Measurements from ENCODE around the gene WWOX.
A peak's percentile ranks its signal among the peaks of the same experiment; 100 is the strongest.

The WWOX gene

GRCh38 chr16:78179666-78180065 is 80.2 kb downstream of the WWOX start:
- DNase-seq (ENCODE audit: low read depth), result no peak
- no peak overlapping the region for H3K9ac ChIP-seq (ENCODE audit: low read length)
- no peak overlapping the region for H3K4me3 ChIP-seq (ENCODE audit: low read length)
- peaks cover 4% of the 10 kb centered on the region for H3K4me1 ChIP-seq (ENCODE audit: control insufficient read depth, insufficient read depth, low read length)
- H3K9me3 ChIP-seq (ENCODE audit: control insufficient read depth, low read length), result peaks cover 7% of the 10 kb centered on the region
- no peaks in the 10 kb centered on the region for H3K27me3 ChIP-seq (replicated peaks; ENCODE audit: control insufficient read depth, insufficient read depth, low read length)
- no peaks in the 10 kb centered on the region for H3K36me3 ChIP-seq (ENCODE audit: control insufficient read depth, insufficient read depth, low read length, severe bottlenecking)

GRCh38 chr16:78180349-78180748 is 80.9 kb downstream of the WWOX start:
- H3K4me3 ChIP-seq (ENCODE audit: low read length), result no peak overlapping the region
- H3K36me3 ChIP-seq (ENCODE audit: control insufficient read depth, insufficient read depth, low read length, severe bottlenecking), result no peaks in the 10 kb centered on the region
- no peak for DNase-seq (ENCODE audit: low read depth)
- peaks cover 4% of the 10 kb centered on the region for H3K4me1 ChIP-seq (ENCODE audit: control insufficient read depth, insufficient read depth, low read length)
- no peaks in the 10 kb centered on the region for H3K27me3 ChIP-seq (replicated peaks; ENCODE audit: control insufficient read depth, insufficient read depth, low read length)
- peaks cover 6% of the 10 kb centered on the region for H3K9me3 ChIP-seq (ENCODE audit: control insufficient read depth, low read length)
- H3K9ac ChIP-seq (ENCODE audit: low read length), result no peak overlapping the region

GRCh38 chr16:78183437-78184237 is 84.2 kb downstream of the WWOX start:
- H3K9me3 ChIP-seq (ENCODE audit: control insufficient read depth, low read length), result no peaks in the 10 kb centered on the region
- H3K9ac ChIP-seq (ENCODE audit: low read length), result no peak overlapping the region
- peak overlapping the region; percentile 63 for H3K4me3 ChIP-seq (ENCODE audit: low read length)
- peaks cover 4% of the 10 kb centered on the region for H3K4me1 ChIP-seq (ENCODE audit: control insufficient read depth, insufficient read depth, low read length)
- H3K36me3 ChIP-seq (ENCODE audit: control insufficient read depth, insufficient read depth, low read length, severe bottlenecking), result no peaks in the 10 kb centered on the region
- no peaks in the 10 kb centered on the region for H3K27me3 ChIP-seq (replicated peaks; ENCODE audit: control insufficient read depth, insufficient read depth, low read length)
- peak; percentile 13 for DNase-seq (ENCODE audit: low read depth)

- Histone ChIP-seq H3K4me3 (ENCODE audit: low read length) (peak overlapping the region; percentile 63), H3K9me3 (ENCODE audit: control insufficient read depth, low read length) (no peaks in the 10 kb centered on the region), H3K9ac (ENCODE audit: low read length) (no peak overlapping the region), H3K4me1 (ENCODE audit: control insufficient read depth, insufficient read depth, low read length) (peaks cover 4% of the 10 kb centered on the region), H3K27me3 (replicated peaks; ENCODE audit: control insufficient read depth, insufficient read depth, low read length) (no peaks in the 10 kb centered on the region), H3K36me3 (ENCODE audit: control insufficient read depth, insufficient read depth, low read length, severe bottlenecking) (no peaks in the 10 kb centered on the region)
- peak; percentile 69 for DNase-seq (ENCODE audit: low read depth)
These were observed 85.1 kb downstream of the WWOX start for GRCh38 chr16:78184238-78185183.

- no peak for DNase-seq (ENCODE audit: low read depth)
- Histone ChIP-seq H3K9ac (ENCODE audit: low read length) (no peak overlapping the region), H3K4me3 (ENCODE audit: low read length) (no peak overlapping the region), H3K27me3 (replicated peaks; ENCODE audit: control insufficient read depth, insufficient read depth, low read length) (no peaks in the 10 kb centered on the region), H3K36me3 (ENCODE audit: control insufficient read depth, insufficient read depth, low read length, severe bottlenecking) (no peaks in the 10 kb centered on the region), H3K9me3 (ENCODE audit: control insufficient read depth, low read length) (no peaks in the 10 kb centered on the region), H3K4me1 (ENCODE audit: control insufficient read depth, insufficient read depth, low read length) (peaks cover 4% of the 10 kb centered on the region)
These were observed 89.7 kb downstream of the WWOX start for GRCh38 chr16:78189121-78189520.

GRCh38 chr16:78192734-78193488 is 93.5 kb downstream of the WWOX start:
- H3K4me1 ChIP-seq (ENCODE audit: control insufficient read depth, insufficient read depth, low read length), result no peaks in the 10 kb centered on the region
- H3K9ac ChIP-seq (ENCODE audit: low read length), result no peak overlapping the region
- H3K9me3 ChIP-seq (ENCODE audit: control insufficient read depth, low read length), result no peaks in the 10 kb centered on the region
- H3K4me3 ChIP-seq (ENCODE audit: low read length), result no peak overlapping the region
- H3K27me3 ChIP-seq (replicated peaks; ENCODE audit: control insufficient read depth, insufficient read depth, low read length), result no peaks in the 10 kb centered on the region
- H3K36me3 ChIP-seq (ENCODE audit: control insufficient read depth, insufficient read depth, low read length, severe bottlenecking), result no peaks in the 10 kb centered on the region
- no peak for DNase-seq (ENCODE audit: low read depth)

- Histone ChIP-seq H3K4me1 (ENCODE audit: control insufficient read depth, insufficient read depth, low read length) (no peaks in the 10 kb centered on the region), H3K9ac (ENCODE audit: low read length) (no peak overlapping the region), H3K9me3 (ENCODE audit: control insufficient read depth, low read length) (no peaks in the 10 kb centered on the region), H3K4me3 (ENCODE audit: low read length) (no peak overlapping the region), H3K36me3 (ENCODE audit: control insufficient read depth, insufficient read depth, low read length, severe bottlenecking) (no peaks in the 10 kb centered on the region), H3K27me3 (replicated peaks; ENCODE audit: control insufficient read depth, insufficient read depth, low read length) (no peaks in the 10 kb centered on the region)
- no peak for DNase-seq (ENCODE audit: low read depth)
These were observed 95.5 kb downstream of the WWOX start for GRCh38 chr16:78194948-78195347.

- Histone ChIP-seq H3K4me3 (ENCODE audit: low read length) (no peak overlapping the region), H3K9ac (ENCODE audit: low read length) (no peak overlapping the region), H3K36me3 (ENCODE audit: control insufficient read depth, insufficient read depth, low read length, severe bottlenecking) (no peaks in the 10 kb centered on the region), H3K27me3 (replicated peaks; ENCODE audit: control insufficient read depth, insufficient read depth, low read length) (no peaks in the 10 kb centered on the region), H3K9me3 (ENCODE audit: control insufficient read depth, low read length) (no peaks in the 10 kb centered on the region), H3K4me1 (ENCODE audit: control insufficient read depth, insufficient read depth, low read length) (no peaks in the 10 kb centered on the region)
- DNase-seq (ENCODE audit: low read depth), result no peak
These were observed 96.3 kb downstream of the WWOX start for GRCh38 chr16:78195797-78196196.

- H3K9ac ChIP-seq (ENCODE audit: low read length), result no peak overlapping the region
- H3K4me1 ChIP-seq (ENCODE audit: control insufficient read depth, insufficient read depth, low read length), result no peaks in the 10 kb centered on the region
- no peak overlapping the region for H3K4me3 ChIP-seq (ENCODE audit: low read length)
- no peaks in the 10 kb centered on the region for H3K27me3 ChIP-seq (replicated peaks; ENCODE audit: control insufficient read depth, insufficient read depth, low read length)
- no peaks in the 10 kb centered on the region for H3K36me3 ChIP-seq (ENCODE audit: control insufficient read depth, insufficient read depth, low read length, severe bottlenecking)
- DNase-seq (ENCODE audit: low read depth), result no peak
- no peaks in the 10 kb centered on the region for H3K9me3 ChIP-seq (ENCODE audit: control insufficient read depth, low read length)
These were observed 97.0 kb downstream of the WWOX start for GRCh38 chr16:78196502-78196901.

- no peak overlapping the region for H3K9ac ChIP-seq (ENCODE audit: low read length)
- no peak for DNase-seq (ENCODE audit: low read depth)
- no peak overlapping the region for H3K4me3 ChIP-seq (ENCODE audit: low read length)
- H3K4me1 ChIP-seq (ENCODE audit: control insufficient read depth, insufficient read depth, low read length), result no peaks in the 10 kb centered on the region
- H3K9me3 ChIP-seq (ENCODE audit: control insufficient read depth, low read length), result no peaks in the 10 kb centered on the region
- no peaks in the 10 kb centered on the region for H3K27me3 ChIP-seq (replicated peaks; ENCODE audit: control insufficient read depth, insufficient read depth, low read length)
- H3K36me3 ChIP-seq (ENCODE audit: control insufficient read depth, insufficient read depth, low read length, severe bottlenecking), result no peaks in the 10 kb centered on the region
These were observed 98.8 kb downstream of the WWOX start for GRCh38 chr16:78198288-78198687.
